ENCODE data around the gene PFKM. TPM values are rescaled to one million over a fixed set of nuclear protein-coding genes. Genes with fewer than 3 reads are reported as not detected.
"Not testable (repeated sequence)": the region's sequence is repeated elsewhere in the genome, so short reads cannot be mapped to it uniquely, and the experiment has no call there.

Gene PFKM
- total and polyA plus RNA-seq, 8 donors: 7.0 to 27.5 (median 11.3) TPM

- no peak for DNase-seq
- Histone ChIP-seq H3K4me3 (peak overlapping the region; percentile 9 to 54 (median 41)), H3K4me1 (peaks cover 0 to 8% (median 0%) of the 10 kb centered on the region in 3 donors), H3K9me3 (no peaks in the 10 kb centered on the region), H3K36me3 (no peaks in the 10 kb centered on the region), H3K27ac (no peak overlapping the region), H3K27me3 (no peaks in the 10 kb centered on the region)
- no peak for TF ChIP-seq CTCF (IDR thresholded peaks at IDR 0.05)
- peak in 1 of 4 donors; percentile 28 for ATAC-seq
- 15 to 20% methylated on average over 5 of the region's 5 CpGs for WGBS, 2 donors
- FAIRE-seq: no peak
- intact Hi-C loops (cut with DNase I): no loop called here
Measured at GRCh38 chr12:48119834-48120195, 651 bp downstream of the PFKM start.

- no peak for FAIRE-seq
- Histone ChIP-seq H3K9me3 (no peaks in the 10 kb centered on the region), H3K4me1 (peaks cover 0 to 8% (median 0%) of the 10 kb centered on the region in 3 donors), H3K27me3 (no peaks in the 10 kb centered on the region), H3K27ac (no peak overlapping the region), H3K4me3 (no peak overlapping the region), H3K36me3 (no peaks in the 10 kb centered on the region)
- no peak for DNase-seq
- intact Hi-C loops (cut with DNase I): no loop called here
- 92 to 100% methylated on average over 1 of the region's 1 CpG for WGBS, 2 donors
- ATAC-seq: no peak
- no peak for TF ChIP-seq CTCF (IDR thresholded peaks at IDR 0.05)
Measured at GRCh38 chr12:48121522-48121921, 2.4 kb downstream of the PFKM start.

GRCh38 chr12:48122065-48122834 is 3.1 kb downstream of the PFKM start:
- intact Hi-C loops (cut with DNase I): no loop called here
- Histone ChIP-seq H3K9me3 (no peaks in the 10 kb centered on the region), H3K36me3 (no peaks in the 10 kb centered on the region), H3K4me1 (peaks cover 0 to 8% (median 0%) of the 10 kb centered on the region in 3 donors), H3K4me3 (no peak overlapping the region), H3K27me3 (no peaks in the 10 kb centered on the region), H3K27ac (no peak overlapping the region)
- ATAC-seq (no peak), DNase-seq (no peak), FAIRE-seq (no peak)
- WGBS, 2 donors: 73 to 87% methylated on average over 2 of the region's 2 CpGs
- no peak for TF ChIP-seq CTCF (IDR thresholded peaks at IDR 0.05)

GRCh38 chr12:48123169-48123568 is 4.0 kb downstream of the PFKM start:
- ATAC-seq (no peak), FAIRE-seq (no peak), DNase-seq (no peak)
- Histone ChIP-seq H3K9me3 (no peaks in the 10 kb centered on the region), H3K27ac (no peak overlapping the region), H3K4me1 (peaks cover 0 to 8% (median 0%) of the 10 kb centered on the region in 3 donors), H3K27me3 (no peaks in the 10 kb centered on the region), H3K36me3 (no peaks in the 10 kb centered on the region), H3K4me3 (no peak overlapping the region)
- intact Hi-C loops (cut with DNase I): no loop called here
- no peak for TF ChIP-seq CTCF (IDR thresholded peaks at IDR 0.05)
- 36 to 43% methylated on average over 4 of the region's 4 CpGs for WGBS, 2 donors

GRCh38 chr12:48125542-48125941 is 6.4 kb downstream of the PFKM start:
- H3K4me1 ChIP-seq; H3K4me3 ChIP-seq; H3K27me3 ChIP-seq; DNase-seq; H3K36me3 ChIP-seq; H3K9me3 ChIP-seq; FAIRE-seq; H3K27ac ChIP-seq; ATAC-seq; intact Hi-C loops (cut with DNase I): not testable (repeated sequence)
- WGBS, 2 donors: 92 to 96% methylated on average over 5 of the region's 5 CpGs
